ENCODE data around the gene PCBP3. TPM values are rescaled to one million over a fixed set of nuclear protein-coding genes. Genes with fewer than 3 reads are reported as not detected.

Gene PCBP3
- total RNA-seq, 1 experiment from 2014 or later = 10.9 TPM

DNA sequence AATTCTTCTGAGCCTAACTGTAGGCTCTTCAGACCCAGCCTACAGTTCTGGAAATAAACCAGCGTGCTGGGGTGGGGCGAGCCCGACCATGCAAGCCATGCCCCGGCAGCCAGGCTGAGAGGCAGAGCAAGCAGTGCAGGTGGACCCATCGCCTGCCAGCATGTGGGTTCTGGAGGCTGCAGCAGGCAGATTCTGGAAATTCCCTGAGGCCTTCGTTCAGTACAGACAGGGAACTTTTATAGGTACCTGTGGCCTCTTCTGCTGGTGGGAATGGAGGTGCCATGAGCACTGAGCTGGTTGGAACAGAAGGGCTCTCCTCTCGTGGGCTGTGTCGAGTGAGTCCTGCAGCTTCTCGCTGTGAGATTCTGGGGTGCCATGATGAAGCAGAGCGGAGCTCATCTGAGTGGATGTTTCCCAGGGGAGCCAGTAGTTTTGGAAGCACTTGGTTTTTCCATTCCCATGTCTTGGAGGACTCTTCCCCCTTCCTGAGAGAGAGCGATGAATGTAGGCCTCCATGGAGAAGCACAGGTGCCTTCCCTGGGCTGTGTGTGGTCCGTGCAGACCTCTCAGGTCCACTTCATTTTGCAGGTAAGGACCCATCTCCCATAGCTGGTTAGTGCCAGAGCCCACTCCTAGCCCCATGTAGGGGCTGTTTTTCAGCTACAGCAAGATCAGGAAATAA is 94.1 kb downstream of the PCBP3 start:
- no peak overlapping the region for H2AK5ac ChIP-seq (ENCODE audit: insufficient read length, low read length)
- no peaks in the 10 kb centered on the region for H3K9me3 Mint-ChIP-seq
- H3K23ac ChIP-seq (ENCODE audit: insufficient read length, low read depth, low read length) = no peak overlapping the region
- H3K27ac ChIP-seq (ENCODE audit: insufficient read length, low read depth, low read length) = no peak overlapping the region
- H3K4me1 ChIP-seq (ENCODE audit: insufficient read depth, low read length) = no peaks in the 10 kb centered on the region
- no peak overlapping the region for H2BK12ac ChIP-seq (ENCODE audit: insufficient read length, low read depth, low read length)
- H2BK120ac ChIP-seq (ENCODE audit: low read depth, low read length, poor library complexity, severe bottlenecking) = no peak overlapping the region
- H4K5ac ChIP-seq (ENCODE audit: insufficient read length, low read depth, low read length) = no peak overlapping the region
- no peak overlapping the region for H3K18ac ChIP-seq (ENCODE audit: insufficient read length, low read depth, low read length)
- H3K27me3 ChIP-seq (ENCODE audit: insufficient read depth, low read length) = no peaks in the 10 kb centered on the region; the same call in 1 of the 2 replicates
- H3K4me1 Mint-ChIP-seq = no peaks in the 10 kb centered on the region
- H3K4me2 ChIP-seq (ENCODE audit: insufficient read depth, insufficient read length, low read length) = no peak overlapping the region
- TF ChIP-seq, protein P1, sequence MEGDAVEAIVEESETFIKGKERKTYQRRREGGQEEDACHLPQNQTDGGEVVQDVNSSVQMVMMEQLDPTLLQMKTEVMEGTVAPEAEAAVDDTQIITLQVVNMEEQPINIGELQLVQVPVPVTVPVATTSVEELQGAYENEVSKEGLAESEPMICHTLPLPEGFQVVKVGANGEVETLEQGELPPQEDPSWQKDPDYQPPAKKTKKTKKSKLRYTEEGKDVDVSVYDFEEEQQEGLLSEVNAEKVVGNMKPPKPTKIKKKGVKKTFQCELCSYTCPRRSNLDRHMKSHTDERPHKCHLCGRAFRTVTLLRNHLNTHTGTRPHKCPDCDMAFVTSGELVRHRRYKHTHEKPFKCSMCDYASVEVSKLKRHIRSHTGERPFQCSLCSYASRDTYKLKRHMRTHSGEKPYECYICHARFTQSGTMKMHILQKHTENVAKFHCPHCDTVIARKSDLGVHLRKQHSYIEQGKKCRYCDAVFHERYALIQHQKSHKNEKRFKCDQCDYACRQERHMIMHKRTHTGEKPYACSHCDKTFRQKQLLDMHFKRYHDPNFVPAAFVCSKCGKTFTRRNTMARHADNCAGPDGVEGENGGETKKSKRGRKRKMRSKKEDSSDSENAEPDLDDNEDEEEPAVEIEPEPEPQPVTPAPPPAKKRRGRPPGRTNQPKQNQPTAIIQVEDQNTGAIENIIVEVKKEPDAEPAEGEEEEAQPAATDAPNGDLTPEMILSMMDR (conservative IDR thresholded peaks at IDR 0.05) = no peak
- H2BK5ac ChIP-seq (ENCODE audit: insufficient read length, low read length) = no peak overlapping the region
- H4K8ac ChIP-seq (replicated peaks; ENCODE audit: insufficient read length, low read depth, low read length) = no peak overlapping the region
- H2BK20ac ChIP-seq (ENCODE audit: low read depth, low read length, poor library complexity, severe bottlenecking) = no peak overlapping the region
- H3K14ac ChIP-seq (ENCODE audit: insufficient read depth, low read length) = no peak overlapping the region; the same call in 1 of the 2 replicates
- H4K91ac ChIP-seq (ENCODE audit: insufficient read length, low read depth, low read length) = no peak overlapping the region
- H3K9ac ChIP-seq (ENCODE audit: extremely low read depth, insufficient read length, low read length) = no peak overlapping the region
- no peaks in the 10 kb centered on the region for H4K20me1 ChIP-seq (ENCODE audit: control insufficient read depth, insufficient read depth, insufficient read length)
- no peaks in the 10 kb centered on the region for H3K36me3 Mint-ChIP-seq (ENCODE audit: insufficient read depth in 1 of 3, low read depth in 3 of 3)
- no peaks in the 10 kb centered on the region for H3K9me3 ChIP-seq (ENCODE audit: control insufficient read depth, low read depth, low read length)
- no peak overlapping the region for H2AFZ ChIP-seq (ENCODE audit: low read length)
- H3K27ac Mint-ChIP-seq = no peak overlapping the region; a peak in 1 of 7 replicates
- no peak overlapping the region for H2BK15ac ChIP-seq (ENCODE audit: low read depth, low read length)
- H3K27me3 Mint-ChIP-seq (ENCODE audit: low read depth) = no peaks in the 10 kb centered on the region
- no peaks in the 10 kb centered on the region for H3K79me2 ChIP-seq (ENCODE audit: insufficient read depth, low read length)
- no peak overlapping the region for H3K4me3 Mint-ChIP-seq
- no peak overlapping the region for H3K4ac ChIP-seq (ENCODE audit: low read depth, low read length)
- H3T11ph ChIP-seq (ENCODE audit: low read length) = no peak overlapping the region
- WGBS (ENCODE audit: extremely low coverage, insufficient read length, low lambda C conversion rate) = no CpG with 5 or more reads among the region's 12 CpGs
- H3K23me2 ChIP-seq (ENCODE audit: insufficient read length, low read depth, low read length, poor library complexity, severe bottlenecking) = no peaks in the 10 kb centered on the region
- no peak overlapping the region for H3K56ac ChIP-seq (ENCODE audit: insufficient read length, low read depth, low read length)
- no peak for DNase-seq
- H3K79me1 ChIP-seq (ENCODE audit: insufficient read depth, low read depth, low read length, poor library complexity, severe bottlenecking) = no peaks in the 10 kb centered on the region
